ENCODE measurements around the gene KRT80.

The KRT80 gene

GRCh38 chr12:52171950-52172512, 19.8 kb downstream of the KRT80 start:
- no peak overlapping the region for H3K27ac ChIP-seq (ENCODE audit: low read depth, low read length)
- peak overlapping the region; percentile 0 for H2AK5ac ChIP-seq (ENCODE audit: low read length)
- H4K12ac ChIP-seq (ENCODE audit: low read depth, low read length): no peak overlapping the region
- H2AFZ ChIP-seq (ENCODE audit: insufficient read depth, low read length, poor library complexity): no peak overlapping the region
- no peaks in the 10 kb centered on the region for H3K27me3 ChIP-seq (ENCODE audit: insufficient read depth, low read length)
- no peak overlapping the region for H3K14ac ChIP-seq (ENCODE audit: low read length)
- H3K9ac ChIP-seq (ENCODE audit: low read length): no peak overlapping the region
- H3K9me3 ChIP-seq (ENCODE audit: insufficient read depth, low read depth, low read length): no peaks in the 10 kb centered on the region
- peaks cover 0 to 8% of the 10 kb centered on the region in 2 experiments for H3K36me3 ChIP-seq (ENCODE audit: control insufficient read depth in 1 of 2, insufficient read depth in 2 of 2, low read length in 2 of 2)
- peak; percentile 53 to 75 for DNase-seq
- no peak overlapping the region for H4K8ac ChIP-seq (ENCODE audit: low read depth, low read length)
- no peak overlapping the region for H2BK5ac ChIP-seq (ENCODE audit: low read depth, low read length, poor library complexity)
- no CpG with 5 or more reads among the region's 10 CpGs for WGBS (ENCODE audit: extremely low coverage, insufficient coverage, insufficient read length)
- H4K91ac ChIP-seq (ENCODE audit: low read depth, low read length): no peak overlapping the region
- no peak overlapping the region for H3K23ac ChIP-seq (ENCODE audit: low read length)
- peaks cover 7% of the 10 kb centered on the region for H3K79me2 ChIP-seq (ENCODE audit: control insufficient read depth, insufficient read depth, low read length, poor library complexity)
- H3K4me3 ChIP-seq (ENCODE audit: low read depth, low read length): no peak overlapping the region
- peak overlapping the region; percentile 4 for H3K18ac ChIP-seq (ENCODE audit: low read length)
- H3K4me2 ChIP-seq (ENCODE audit: low read length): no peak overlapping the region
- no peak overlapping the region for H2BK120ac ChIP-seq (ENCODE audit: insufficient read depth, low read length, poor library complexity)
- peaks cover 21% of the 10 kb centered on the region for H3K79me1 ChIP-seq (ENCODE audit: low read length)
- H2BK12ac ChIP-seq (ENCODE audit: low read length): peak overlapping the region; percentile 0
- no peak overlapping the region for H3K4ac ChIP-seq (ENCODE audit: low read depth, low read length)
- peaks cover 20 to 30% of the 10 kb centered on the region in 2 experiments for H3K4me1 ChIP-seq (ENCODE audit: control insufficient read depth in 1 of 2, insufficient read depth in 2 of 2, low read length in 2 of 2)

GRCh38 chr12:52170827-52171226, 21.0 kb downstream of the KRT80 start:
- no peak overlapping the region for H3K4ac ChIP-seq (ENCODE audit: low read depth, low read length)
- no peak for DNase-seq
- no peak overlapping the region for H3K18ac ChIP-seq (ENCODE audit: low read length)
- no peak overlapping the region for H3K14ac ChIP-seq (ENCODE audit: low read length)
- no peak overlapping the region for H2BK5ac ChIP-seq (ENCODE audit: low read depth, low read length, poor library complexity)
- H2AFZ ChIP-seq (ENCODE audit: insufficient read depth, low read length, poor library complexity): no peak overlapping the region
- H3K23ac ChIP-seq (ENCODE audit: low read length): no peak overlapping the region
- H4K12ac ChIP-seq (ENCODE audit: low read depth, low read length): no peak overlapping the region
- no CpG with 5 or more reads among the region's 9 CpGs for WGBS (ENCODE audit: extremely low coverage, insufficient coverage, insufficient read length)
- H3K36me3 ChIP-seq (ENCODE audit: control insufficient read depth in 1 of 2, insufficient read depth in 2 of 2, low read length in 2 of 2): peaks cover 0 to 8% of the 10 kb centered on the region in 2 experiments
- H2BK12ac ChIP-seq (ENCODE audit: low read length): peak overlapping the region; percentile 23
- no peak overlapping the region for H3K4me2 ChIP-seq (ENCODE audit: low read length)
- H3K4me3 ChIP-seq (ENCODE audit: low read depth, low read length): no peak overlapping the region
- peaks cover 25% of the 10 kb centered on the region for H3K79me1 ChIP-seq (ENCODE audit: low read length)
- peak overlapping the region; percentile 27 for H2AK5ac ChIP-seq (ENCODE audit: low read length)
- H3K27me3 ChIP-seq (ENCODE audit: insufficient read depth, low read length): no peaks in the 10 kb centered on the region
- H3K9me3 ChIP-seq (ENCODE audit: insufficient read depth, low read depth, low read length): no peaks in the 10 kb centered on the region
- H2BK120ac ChIP-seq (ENCODE audit: insufficient read depth, low read length, poor library complexity): no peak overlapping the region
- peaks cover 19 to 33% of the 10 kb centered on the region in 2 experiments for H3K4me1 ChIP-seq (ENCODE audit: control insufficient read depth in 1 of 2, insufficient read depth in 2 of 2, low read length in 2 of 2)
- H4K8ac ChIP-seq (ENCODE audit: low read depth, low read length): no peak overlapping the region
- peak overlapping the region; percentile 17 for H4K91ac ChIP-seq (ENCODE audit: low read depth, low read length)
- no peak overlapping the region for H3K27ac ChIP-seq (ENCODE audit: low read depth, low read length)
- H3K79me2 ChIP-seq (ENCODE audit: control insufficient read depth, insufficient read depth, low read length, poor library complexity): peaks cover 4% of the 10 kb centered on the region
- H3K9ac ChIP-seq (ENCODE audit: low read length): no peak overlapping the region

- no peak overlapping the region for H3K4me3 ChIP-seq (ENCODE audit: low read depth, low read length)
- no peak overlapping the region for H3K9ac ChIP-seq (ENCODE audit: low read length)
- peaks cover 4% of the 10 kb centered on the region for H3K79me2 ChIP-seq (ENCODE audit: control insufficient read depth, insufficient read depth, low read length, poor library complexity)
- H3K4me1 ChIP-seq (ENCODE audit: control insufficient read depth in 1 of 2, insufficient read depth in 2 of 2, low read length in 2 of 2): peaks cover 20 to 34% of the 10 kb centered on the region in 2 experiments
- H3K18ac ChIP-seq (ENCODE audit: low read length): no peak overlapping the region
- H3K36me3 ChIP-seq (ENCODE audit: control insufficient read depth in 1 of 2, insufficient read depth in 2 of 2, low read length in 2 of 2): peaks cover 0 to 8% of the 10 kb centered on the region in 2 experiments
- no peak overlapping the region for H2AFZ ChIP-seq (ENCODE audit: insufficient read depth, low read length, poor library complexity)
- H2BK120ac ChIP-seq (ENCODE audit: insufficient read depth, low read length, poor library complexity): no peak overlapping the region
- no peaks in the 10 kb centered on the region for H3K9me3 ChIP-seq (ENCODE audit: insufficient read depth, low read depth, low read length)
- no peak overlapping the region for H2AK5ac ChIP-seq (ENCODE audit: low read length)
- no peak overlapping the region for H3K4me2 ChIP-seq (ENCODE audit: low read length)
- H3K79me1 ChIP-seq (ENCODE audit: low read length): peaks cover 23% of the 10 kb centered on the region
- H4K91ac ChIP-seq (ENCODE audit: low read depth, low read length): peak overlapping the region; percentile 1
- no peak for DNase-seq
- no peak overlapping the region for H2BK5ac ChIP-seq (ENCODE audit: low read depth, low read length, poor library complexity)
- H4K12ac ChIP-seq (ENCODE audit: low read depth, low read length): no peak overlapping the region
- no peak overlapping the region for H3K14ac ChIP-seq (ENCODE audit: low read length)
- H2BK12ac ChIP-seq (ENCODE audit: low read length): peak overlapping the region; percentile 44
- no peak overlapping the region for H3K4ac ChIP-seq (ENCODE audit: low read depth, low read length)
- H4K8ac ChIP-seq (ENCODE audit: low read depth, low read length): no peak overlapping the region
- no peaks in the 10 kb centered on the region for H3K27me3 ChIP-seq (ENCODE audit: insufficient read depth, low read length)
- H3K27ac ChIP-seq (ENCODE audit: low read depth, low read length): no peak overlapping the region
- no peak overlapping the region for H3K23ac ChIP-seq (ENCODE audit: low read length)
- no CpG with 5 or more reads among the region's 1 CpG for WGBS (ENCODE audit: extremely low coverage, insufficient coverage, insufficient read length)
Observed at GRCh38 chr12:52169886-52170285, 21.9 kb downstream of the KRT80 start.

- peak overlapping the region; percentile 44 for H3K14ac ChIP-seq (ENCODE audit: low read length)
- H3K9me3 ChIP-seq (ENCODE audit: insufficient read depth, low read depth, low read length): no peaks in the 10 kb centered on the region
- no peak overlapping the region for H3K4me3 ChIP-seq (ENCODE audit: low read depth, low read length)
- no CpG with 5 or more reads among the region's 12 CpGs for WGBS (ENCODE audit: extremely low coverage, insufficient coverage, insufficient read length)
- no peak overlapping the region for H3K23ac ChIP-seq (ENCODE audit: low read length)
- H3K27me3 ChIP-seq (ENCODE audit: insufficient read depth, low read length): no peaks in the 10 kb centered on the region
- no peak overlapping the region for H4K12ac ChIP-seq (ENCODE audit: low read depth, low read length)
- peak overlapping the region; percentile 12 for H4K8ac ChIP-seq (ENCODE audit: low read depth, low read length)
- DNase-seq: no peak
- no peak overlapping the region for H3K27ac ChIP-seq (ENCODE audit: low read depth, low read length)
- peak overlapping the region; percentile 80 for H2AK5ac ChIP-seq (ENCODE audit: low read length)
- no peak overlapping the region for H3K4me2 ChIP-seq (ENCODE audit: low read length)
- peaks cover 27% of the 10 kb centered on the region for H3K79me1 ChIP-seq (ENCODE audit: low read length)
- peak overlapping the region; percentile 53 for H4K91ac ChIP-seq (ENCODE audit: low read depth, low read length)
- H2BK120ac ChIP-seq (ENCODE audit: insufficient read depth, low read length, poor library complexity): peak overlapping the region; percentile 49
- peak overlapping the region; percentile 18 for H2BK5ac ChIP-seq (ENCODE audit: low read depth, low read length, poor library complexity)
- no peak overlapping the region for H2AFZ ChIP-seq (ENCODE audit: insufficient read depth, low read length, poor library complexity)
- H3K79me2 ChIP-seq (ENCODE audit: control insufficient read depth, insufficient read depth, low read length, poor library complexity): peaks cover 9% of the 10 kb centered on the region
- H3K4ac ChIP-seq (ENCODE audit: low read depth, low read length): no peak overlapping the region
- H3K9ac ChIP-seq (ENCODE audit: low read length): no peak overlapping the region
- H3K18ac ChIP-seq (ENCODE audit: low read length): peak overlapping the region; percentile 54
- H3K4me1 ChIP-seq (ENCODE audit: control insufficient read depth in 1 of 2, insufficient read depth in 2 of 2, low read length in 2 of 2): peaks cover 20 to 32% of the 10 kb centered on the region in 2 experiments
- peaks cover 0 to 8% of the 10 kb centered on the region in 2 experiments for H3K36me3 ChIP-seq (ENCODE audit: control insufficient read depth in 1 of 2, insufficient read depth in 2 of 2, low read length in 2 of 2)
- H2BK12ac ChIP-seq (ENCODE audit: low read length): peak overlapping the region; percentile 85
Observed at GRCh38 chr12:52168019-52168717, 23.6 kb downstream of the KRT80 start.

Data from trophoblast cell (in vitro differentiated cells and primary cell).